Diencephalon (tissue), 1 donor: ENCODE measurements around the gene PCNX2. TPM values are rescaled to one million over a fixed set of nuclear protein-coding genes. Genes with fewer than 3 reads are reported as not detected.

Experiments used
- total RNA-seq: library from RNA; depleted of rRNA; stranded (reverse); fragments of >200 nt; gene quantifications from one replicate; pipeline ENCODE4 v1.2.3, GENCODE V29; 2014

The PCNX2 gene, protein sequence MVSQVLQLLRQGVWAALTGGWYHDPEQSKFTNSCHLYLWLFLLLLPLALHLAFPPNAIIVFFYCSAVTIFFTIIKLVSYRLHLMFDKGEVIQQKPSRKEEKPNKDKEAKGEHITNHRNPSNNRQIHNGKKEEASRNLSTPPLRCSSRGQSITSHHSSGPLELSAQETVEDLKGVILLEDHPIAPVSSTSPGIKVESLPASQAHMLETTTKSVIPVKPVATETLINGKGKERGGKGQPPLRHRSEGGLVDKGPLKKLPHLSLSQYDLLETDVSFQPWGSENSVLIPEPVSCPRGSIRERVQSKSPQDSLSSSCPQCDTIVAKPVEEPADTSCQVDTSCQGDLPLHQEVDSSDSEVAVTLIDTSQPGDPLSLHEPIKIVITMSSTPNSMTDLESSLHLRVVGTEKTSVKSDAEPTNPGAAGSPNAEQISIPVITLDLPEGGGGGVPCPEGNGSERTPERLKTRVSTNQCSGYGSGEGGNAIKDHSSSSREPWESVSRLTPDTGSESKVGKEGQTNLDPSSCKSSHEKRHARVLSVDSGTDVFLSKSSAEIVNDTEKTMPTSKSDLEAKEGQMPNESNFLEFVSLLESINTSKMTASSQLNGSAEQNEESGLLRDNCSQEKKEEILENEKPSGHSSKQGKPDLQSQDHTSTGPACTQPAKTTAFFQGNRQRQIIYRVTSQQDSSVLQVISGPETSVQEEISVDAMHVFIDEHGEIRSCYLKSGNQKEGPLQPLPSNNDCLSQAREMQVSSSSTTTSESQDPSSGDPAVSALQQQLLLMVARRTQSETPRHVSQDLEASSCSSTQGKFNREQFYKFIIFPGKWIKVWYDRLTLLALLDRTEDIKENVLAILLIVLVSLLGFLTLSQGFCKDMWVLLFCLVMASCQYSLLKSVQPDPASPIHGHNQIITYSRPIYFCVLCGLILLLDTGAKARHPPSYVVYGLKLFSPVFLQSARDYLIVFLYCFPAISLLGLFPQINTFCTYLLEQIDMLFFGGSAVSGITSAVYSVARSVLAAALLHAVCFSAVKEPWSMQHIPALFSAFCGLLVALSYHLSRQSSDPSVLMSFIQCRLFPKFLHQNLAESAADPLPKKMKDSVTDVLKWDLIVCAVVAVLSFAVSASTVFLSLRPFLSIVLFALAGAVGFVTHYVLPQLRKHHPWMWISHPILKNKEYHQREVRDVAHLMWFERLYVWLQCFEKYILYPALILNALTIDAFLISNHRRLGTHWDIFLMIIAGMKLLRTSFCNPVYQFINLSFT (N-terminal part only)
- 255 TPM for total RNA-seq

GRCh38 chr1:233295237-233295974 lies at the start of gene PCNX2:
Gene PCNX2 (minus strand): TSS chr1:233295725. CDS start chr1:233295478, 247 bp downstream.

GRCh38 chr1:233327651-233328141 lies 32.2 kb upstream of the PCNX2 start, which contains the start of gene MAP3K21:
Gene MAP3K21 (plus strand): TSS chr1:233327724. CDS start chr1:233328029, 305 bp downstream.

GRCh38 chr1:232950197-232951176 lies 345.0 kb downstream of the PCNX2 start, which contains the start of gene NTPCR:
Gene NTPCR (plus strand): TSS chr1:232950611. CDS start chr1:232950711, 100 bp downstream.

Other genes starting within 250 kb of the PCNX2 start
- gene MAP3K21, start 32.0 kb upstream of the PCNX2 start, total RNA-seq: 8.1 TPM